ENCODE data around the gene ESM1.
"Not testable (repeated sequence)": the region's sequence is repeated elsewhere in the genome, so short reads cannot be mapped to it uniquely, and the experiment has no call there.

The ESM1 gene, protein sequence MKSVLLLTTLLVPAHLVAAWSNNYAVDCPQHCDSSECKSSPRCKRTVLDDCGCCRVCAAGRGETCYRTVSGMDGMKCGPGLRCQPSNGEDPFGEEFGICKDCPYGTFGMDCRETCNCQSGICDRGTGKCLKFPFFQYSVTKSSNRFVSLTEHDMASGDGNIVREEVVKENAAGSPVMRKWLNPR

DNA sequence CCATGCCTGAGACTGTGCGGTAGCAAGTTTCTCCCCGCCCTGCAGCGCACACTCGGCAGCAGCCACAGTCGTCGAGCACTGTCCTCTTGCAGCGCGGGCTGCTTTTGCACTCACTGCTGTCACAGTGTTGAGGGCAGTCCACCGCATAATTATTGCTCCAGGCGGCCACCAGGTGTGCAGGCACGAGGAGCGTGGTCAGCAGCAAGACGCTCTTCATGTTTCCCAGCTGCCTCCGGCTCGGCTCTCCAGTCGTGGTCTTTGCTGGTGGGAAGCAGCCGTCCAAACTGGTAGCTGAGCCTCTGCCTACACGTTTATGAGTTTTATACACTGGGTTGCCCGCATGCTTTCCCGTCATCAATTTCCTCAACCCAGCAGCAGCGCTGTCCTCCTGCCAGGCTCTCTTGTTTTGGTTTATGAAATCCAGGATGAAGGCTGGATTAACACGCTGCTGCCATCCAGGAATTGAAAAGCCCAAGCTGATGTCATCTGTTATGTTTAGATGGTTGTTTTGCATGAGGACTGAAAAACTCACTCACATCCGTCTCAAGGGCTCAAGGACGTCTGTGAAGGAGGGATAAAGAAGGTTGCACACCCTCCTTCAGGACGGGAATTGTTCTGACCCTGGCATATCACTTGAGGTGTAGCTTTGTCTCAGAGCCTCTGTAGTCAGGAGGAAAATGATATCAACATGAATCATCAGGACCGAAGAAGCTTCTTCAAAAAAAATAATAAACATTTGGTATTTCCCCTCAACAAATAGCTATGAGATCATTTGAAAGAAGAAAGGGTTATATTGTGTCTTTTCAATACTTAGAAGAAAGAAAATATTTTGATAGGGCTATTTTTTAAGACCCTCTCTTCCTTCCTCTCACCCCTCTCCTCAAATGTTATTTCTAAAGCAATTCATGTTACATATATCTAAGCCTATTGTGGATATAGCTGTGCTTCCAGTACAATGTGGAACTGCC, at the start of gene ESM1:
ESM1 (minus strand) TSS at position 293 of the 968 bp plus-strand sequence; CDS start at position 217, 76 bp downstream.
- peak; percentile 38 for DNase-seq

DNA sequence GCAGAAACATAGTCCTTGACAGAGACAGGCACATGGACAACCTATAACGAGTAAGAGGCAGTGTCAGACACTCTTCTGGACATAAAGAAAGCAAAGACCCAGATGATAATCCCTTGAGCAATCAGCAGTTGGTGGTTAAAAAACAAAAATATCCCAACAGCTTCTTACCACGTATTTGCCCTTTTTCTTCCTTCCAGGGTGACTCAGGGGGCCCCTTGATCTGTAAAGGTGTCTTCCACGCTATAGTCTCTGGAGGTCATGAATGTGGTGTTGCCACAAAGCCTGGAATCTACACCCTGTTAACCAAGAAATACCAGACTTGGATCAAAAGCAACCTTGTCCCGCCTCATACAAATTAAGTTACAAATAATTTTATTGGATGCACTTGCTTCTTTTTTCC, 48.2 kb upstream of the ESM1 start:
- no peak for DNase-seq

DNA sequence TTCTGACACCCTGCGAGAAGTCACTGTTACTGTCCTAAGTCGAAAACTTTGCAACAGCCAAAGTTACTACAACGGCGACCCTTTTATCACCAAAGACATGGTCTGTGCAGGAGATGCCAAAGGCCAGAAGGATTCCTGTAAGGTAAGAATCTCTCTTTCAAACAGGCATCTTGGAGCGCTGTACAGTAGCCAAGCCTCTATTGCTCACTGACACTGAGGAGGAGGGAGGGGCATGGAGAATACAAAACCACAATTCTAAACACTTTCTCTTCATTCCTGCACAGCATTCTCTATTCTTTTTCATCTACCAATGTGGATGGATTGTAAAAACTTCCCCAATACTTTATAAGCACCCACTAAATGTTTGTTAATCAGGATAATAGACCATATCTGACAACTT, 46.1 kb upstream of the ESM1 start:
- DNase-seq, result no peak

DNA sequence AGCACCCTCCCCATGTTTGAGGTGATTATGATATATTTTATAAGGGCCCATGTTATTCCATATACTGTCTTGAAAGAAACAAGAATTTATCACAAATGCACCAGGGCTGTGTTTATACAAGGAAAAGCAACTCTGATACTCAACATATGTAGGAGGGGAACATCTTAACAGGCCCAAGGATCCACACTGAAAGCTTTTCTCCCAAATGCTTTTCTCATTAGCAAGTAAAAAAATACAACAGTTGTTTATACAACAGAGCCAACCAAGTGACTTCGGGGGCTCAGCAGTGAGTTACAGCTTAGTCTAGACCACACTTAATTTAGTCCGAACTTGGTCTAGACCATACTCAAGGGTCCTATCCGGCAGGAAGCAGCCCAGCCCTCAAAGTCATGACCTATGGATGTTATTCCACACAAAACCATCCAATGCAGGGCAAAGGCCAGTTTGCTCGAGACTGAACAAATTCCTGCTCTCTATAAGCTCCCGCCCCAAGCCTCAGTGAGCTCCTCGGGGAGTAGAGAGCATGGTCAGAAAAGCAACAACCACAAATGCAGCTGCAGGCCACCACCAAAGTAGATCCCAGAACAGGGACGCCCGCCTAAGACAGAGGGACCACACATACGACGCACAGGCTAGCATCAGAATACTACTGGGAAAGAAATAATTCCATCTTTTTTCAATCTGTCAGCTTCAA, 45.4 kb upstream of the ESM1 start:
- no peak for DNase-seq

DNA sequence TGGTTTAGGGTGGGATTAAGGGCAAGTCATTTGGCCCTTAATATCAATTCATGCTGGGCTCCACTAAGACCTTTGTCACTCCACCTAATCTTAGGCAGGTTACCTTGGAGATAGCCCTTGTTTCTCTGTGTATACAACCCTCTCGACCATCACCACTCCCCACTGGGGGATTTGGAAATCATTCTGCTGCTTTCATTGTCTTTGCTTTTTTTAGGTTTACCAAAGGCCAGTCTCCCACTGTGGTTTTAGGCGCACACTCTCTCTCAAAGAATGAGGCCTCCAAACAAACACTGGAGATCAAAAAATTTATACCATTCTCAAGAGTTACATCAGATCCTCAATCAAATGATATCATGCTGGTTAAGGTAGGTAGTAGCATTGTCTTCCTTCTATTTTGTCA, 44.8 kb upstream of the ESM1 start:
- no peak for DNase-seq

DNA sequence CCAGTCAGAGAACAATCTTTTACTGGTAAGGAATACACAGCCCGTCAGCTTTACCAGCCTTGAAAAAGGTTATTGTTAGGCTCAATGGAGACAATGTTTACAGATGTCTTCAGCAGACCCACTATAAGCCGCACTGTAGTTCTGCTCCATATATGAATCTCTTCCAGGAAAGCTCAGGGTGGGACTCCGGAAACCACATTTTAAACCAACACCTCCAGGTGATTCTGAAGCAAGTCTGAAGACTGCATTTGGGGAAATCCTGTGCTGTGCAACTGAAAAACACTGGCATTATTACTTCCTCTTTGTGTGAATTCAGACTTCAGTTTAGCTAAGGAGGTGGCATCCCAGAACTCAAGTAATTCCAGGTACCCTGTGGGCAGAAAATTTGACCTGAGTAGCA, 42.2 kb upstream of the ESM1 start:
- DNase-seq, result no peak

DNA sequence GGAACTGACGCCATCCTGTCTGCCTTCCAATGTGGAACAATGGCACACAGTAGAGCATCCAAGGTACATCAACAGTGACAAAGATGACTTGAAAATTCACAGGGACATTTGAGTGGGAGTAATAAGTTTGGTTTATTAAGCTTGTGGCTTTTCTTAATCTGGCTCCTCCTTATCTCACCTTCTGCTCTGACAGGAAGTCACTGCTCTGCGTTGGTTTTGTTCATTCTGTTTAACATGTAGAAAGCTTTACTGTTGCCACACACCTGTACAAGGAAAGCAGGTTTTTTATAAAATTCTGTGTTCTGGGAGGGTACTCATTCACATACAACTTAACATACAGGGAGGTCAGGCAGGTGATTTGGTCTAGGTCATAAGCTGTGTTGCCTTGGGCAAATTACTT, 37.1 kb upstream of the ESM1 start:
- DNase-seq, result no peak

DNA sequence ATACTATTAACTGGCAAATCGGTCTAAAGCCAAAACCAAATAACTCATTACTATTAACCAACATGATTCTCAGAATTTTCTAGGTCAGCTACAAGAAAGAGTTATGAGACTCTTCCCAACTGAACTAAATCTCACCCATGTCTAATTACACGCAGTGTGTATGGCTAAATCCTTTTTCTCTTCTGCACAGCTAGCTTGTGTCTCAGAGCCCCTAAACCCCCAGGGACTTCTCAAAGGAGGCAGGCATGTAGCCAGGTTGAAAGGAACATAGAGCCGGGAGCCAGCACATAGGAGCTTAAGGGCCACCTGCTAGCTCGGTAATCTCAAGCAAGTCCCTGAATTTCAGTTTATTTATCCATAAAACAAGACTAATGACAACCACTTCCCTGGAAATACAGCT, 36.4 kb upstream of the ESM1 start:
- DNase-seq, result no peak

DNA sequence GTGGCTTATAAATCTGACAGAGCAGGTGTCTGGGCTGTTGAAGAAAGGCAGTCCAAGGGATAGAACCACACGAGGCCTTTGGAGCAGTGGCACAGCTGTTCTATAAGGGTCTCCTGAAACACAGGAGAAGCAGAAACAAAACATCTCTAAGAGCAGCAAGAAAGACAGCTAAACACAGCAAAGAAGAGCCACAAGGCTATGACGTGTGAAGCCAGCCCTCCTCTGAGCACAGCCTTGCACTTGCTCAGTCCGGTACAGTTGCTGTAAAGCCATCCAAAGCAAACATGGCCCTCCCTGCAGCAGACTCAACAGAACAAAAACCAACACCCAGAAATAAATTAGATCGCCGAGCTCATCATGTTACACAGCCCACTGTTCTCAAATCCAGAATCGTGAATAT, 36.0 kb upstream of the ESM1 start:
- no peak for DNase-seq

DNA sequence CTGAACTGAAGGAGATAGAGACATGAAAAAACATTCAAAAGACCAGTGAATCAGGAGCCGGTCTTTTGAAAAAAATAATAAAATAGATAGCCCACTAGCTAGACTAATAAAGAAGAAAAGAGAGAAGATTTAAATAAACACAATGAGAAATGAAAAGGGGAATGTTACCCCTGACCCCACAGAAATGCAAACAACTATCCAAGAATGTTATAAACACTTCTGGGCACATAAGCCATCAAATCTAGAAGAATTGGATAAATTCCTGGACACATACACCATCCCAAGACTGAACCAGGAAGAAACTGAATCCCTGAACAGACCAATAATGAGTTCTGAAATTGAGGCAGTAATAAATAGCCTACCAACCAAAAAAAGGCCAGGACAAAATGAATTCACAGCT, 24.8 kb upstream of the ESM1 start:
- not testable (repeated sequence) for DNase-seq

DNA sequence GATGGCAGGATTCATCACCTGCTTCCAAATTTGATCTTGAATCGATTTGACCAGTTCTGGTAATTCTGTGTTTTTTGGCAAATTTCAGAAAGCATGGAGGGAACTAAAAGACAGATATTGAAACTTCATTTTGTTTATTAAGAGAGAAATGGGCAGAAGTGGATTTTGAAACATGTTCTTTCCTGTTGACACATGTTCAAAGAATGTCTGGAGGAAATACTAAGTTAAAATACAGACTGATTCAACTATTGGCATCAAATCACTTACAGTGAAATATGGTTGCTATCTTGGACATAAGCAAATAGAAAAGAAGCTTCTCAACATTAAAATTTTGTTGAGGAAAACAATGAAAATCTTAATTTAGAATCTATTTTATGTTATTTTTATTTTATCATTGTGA, 19.3 kb upstream of the ESM1 start:
- DNase-seq, result peak; percentile 62

DNA sequence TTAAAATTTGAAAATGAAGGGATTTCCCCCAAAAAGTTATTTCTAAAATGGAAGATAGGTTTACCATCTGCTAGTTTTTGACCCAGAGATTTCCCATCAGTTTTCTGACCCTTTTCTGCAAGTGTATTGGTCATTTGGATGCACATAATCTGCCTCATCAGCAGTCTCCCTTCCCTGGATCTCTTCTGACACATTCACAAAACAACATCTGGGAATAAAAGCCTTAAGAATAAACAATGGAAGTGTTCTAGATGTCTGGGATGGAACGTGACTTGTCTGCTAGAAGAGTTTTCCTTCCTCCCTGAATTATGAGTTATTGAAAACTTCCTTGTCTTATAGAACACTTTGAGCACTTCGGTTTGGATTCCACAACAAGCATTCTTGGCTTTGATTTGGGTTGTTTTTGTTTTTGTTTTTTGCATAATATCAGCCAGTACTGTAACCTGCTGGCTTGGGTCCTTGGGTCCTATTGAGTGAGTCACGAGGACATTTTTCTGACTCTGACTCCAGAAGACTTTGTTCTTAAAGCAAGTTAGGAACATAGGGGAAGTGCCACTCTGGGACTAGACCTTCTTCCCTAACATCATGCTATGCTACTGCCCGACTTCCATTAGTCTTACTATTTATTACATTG, 18.2 kb upstream of the ESM1 start:
- no peak for DNase-seq

DNA sequence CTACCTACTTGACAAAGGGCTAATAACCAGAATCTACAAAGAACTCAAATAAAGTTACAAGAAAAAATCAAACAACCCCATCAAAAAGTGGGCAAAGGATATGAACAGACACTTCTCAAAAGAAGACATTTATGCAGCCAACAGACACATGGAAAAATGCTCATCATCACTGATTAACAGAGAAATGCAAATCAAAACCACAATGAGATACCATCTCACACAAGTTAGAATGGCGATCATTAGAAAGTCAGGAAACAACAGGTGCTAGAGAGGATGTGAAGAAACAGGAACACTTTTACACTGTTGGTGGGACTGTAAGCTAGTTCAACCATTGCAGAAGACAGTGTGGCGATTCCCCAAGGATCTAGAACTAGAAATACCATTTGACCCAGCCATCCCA, 16.8 kb upstream of the ESM1 start:
- not testable (repeated sequence) for DNase-seq

DNA sequence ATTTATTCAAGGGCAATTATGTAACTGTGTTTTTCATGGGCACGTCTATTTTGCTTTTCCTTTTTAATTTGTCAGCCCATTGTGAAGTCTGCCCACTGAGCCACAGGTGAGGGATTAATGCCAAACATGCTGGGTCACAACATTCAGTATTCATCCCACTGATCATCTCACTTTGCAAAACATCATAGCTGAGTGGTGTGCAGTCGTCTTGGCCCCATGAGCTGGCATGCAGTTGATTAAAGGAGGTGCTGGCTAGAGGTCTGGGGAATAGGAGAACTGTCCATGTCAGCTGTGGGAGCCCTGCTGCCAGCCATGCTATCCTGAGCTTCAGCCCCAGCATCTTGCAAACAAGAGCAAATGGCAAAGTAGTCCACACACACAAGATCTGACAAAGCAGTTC, 11.7 kb upstream of the ESM1 start:
- no peak for DNase-seq

DNA sequence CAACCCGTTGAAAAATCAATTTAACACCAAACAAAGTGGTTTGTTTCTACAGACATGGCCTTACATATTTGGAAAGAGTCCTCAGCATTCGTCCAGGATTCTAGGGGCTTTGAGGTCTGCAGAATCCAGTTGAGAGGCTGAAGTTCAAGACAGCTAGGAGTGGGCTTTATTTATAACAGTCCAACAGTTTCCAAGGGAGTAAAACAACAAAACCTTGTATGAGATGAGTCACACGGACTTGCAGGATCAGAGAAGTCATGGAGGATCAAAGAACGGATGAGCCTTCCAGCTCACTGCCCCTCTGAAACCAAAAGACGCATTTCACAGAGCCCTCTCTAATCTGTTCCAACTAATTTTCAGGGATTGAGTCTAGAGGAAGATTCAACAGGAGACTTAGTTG, 11.1 kb upstream of the ESM1 start:
- peak; percentile 35 for DNase-seq

DNA sequence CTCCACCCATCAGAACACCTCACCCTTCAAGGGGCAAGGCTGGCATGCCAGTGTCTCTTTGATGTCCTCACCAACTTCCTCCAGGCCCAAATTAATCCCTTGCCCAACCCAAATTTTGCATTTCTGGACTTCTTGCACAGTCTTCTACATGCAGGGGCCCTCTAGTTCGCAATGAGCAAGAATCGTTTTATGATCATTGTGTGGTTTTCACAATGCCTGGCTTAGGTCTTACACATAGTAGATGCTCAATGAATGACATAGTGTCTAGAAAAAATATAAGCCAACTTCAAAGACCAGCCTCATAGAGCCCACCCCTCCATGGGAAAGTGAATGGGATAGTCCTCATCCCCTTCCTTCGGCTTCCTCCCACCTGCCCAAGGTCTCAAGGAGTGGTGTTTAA, 9.8 kb upstream of the ESM1 start:
- no peak for DNase-seq

DNA sequence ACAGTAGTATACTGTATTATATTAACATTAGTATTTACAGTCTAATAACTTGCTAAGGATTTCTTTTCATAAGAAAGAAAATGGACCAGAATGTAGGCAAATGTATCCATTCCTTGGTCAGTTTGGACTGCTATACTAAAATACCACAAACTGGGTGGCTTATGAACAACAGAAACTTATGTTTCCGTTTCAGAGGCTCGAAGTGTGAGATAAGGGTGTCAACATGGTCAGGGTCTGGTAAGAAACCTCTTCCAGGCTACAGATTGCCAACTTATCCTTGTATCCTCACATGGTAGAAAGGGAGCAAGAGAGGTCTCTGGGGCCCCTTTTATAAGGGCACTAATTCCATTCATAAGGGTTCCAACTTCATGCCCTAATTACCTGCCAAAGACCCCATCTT, 9.2 kb upstream of the ESM1 start:
- DNase-seq, result no peak

DNA sequence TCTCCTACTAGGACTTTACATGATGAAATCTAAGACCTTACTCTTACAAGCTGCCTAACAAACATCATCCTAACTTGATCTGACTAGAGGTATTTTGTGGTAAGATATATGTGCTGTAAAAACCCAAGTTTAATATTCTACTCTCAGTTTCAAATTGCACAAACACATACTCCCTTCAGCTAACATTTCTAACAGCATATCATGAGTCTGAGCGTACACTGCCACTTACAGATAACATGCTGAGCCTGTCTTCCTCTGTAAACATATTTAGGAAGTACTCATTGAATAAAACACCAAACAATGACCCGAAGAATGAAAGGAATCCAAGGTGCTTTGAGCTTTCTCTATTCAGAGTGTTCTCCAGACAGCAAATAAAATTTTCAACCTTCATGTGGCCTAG, 7.9 kb upstream of the ESM1 start:
- peak; percentile 55 for DNase-seq

DNA sequence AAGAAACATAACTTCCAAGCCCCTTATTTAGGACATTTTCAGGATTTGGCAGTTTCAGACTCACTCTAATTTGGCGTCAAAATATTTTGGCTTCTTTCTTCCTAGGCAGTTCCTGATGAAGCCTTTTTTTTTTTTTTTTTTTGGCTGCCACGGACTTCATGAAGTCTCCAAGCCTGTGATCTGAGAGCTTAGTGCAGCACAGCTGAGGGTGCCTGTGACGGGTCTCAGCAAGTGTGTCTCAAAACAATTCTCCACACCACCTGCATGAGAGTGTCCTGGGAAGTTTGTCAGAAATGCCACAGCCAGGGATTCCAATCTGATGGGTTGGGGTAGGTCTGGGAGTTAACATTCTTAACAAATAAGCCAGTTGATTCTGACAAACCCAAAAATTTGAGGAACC, 6.0 kb upstream of the ESM1 start:
- DNase-seq, result peak; percentile 14

DNA sequence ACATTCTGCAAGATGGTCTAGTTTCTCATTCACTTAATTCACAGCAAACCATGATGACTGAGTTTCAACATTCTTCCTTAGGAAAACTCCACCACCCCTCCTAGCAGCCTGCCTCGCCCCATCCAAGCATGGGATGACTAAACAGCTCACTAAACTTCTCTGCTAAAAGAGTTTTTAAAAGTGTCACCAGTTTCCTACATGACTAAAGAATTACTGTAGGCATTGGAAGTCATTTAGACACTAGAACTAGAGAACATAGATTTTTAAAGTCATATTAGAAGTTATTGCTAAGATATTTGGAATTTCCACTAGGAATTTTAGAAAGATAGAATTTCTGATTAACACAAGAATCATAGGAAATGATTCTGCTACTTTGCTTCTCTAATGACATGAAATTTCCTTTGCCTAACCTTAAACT, 5.5 kb upstream of the ESM1 start:
- peak; percentile 84 for DNase-seq

DNA sequence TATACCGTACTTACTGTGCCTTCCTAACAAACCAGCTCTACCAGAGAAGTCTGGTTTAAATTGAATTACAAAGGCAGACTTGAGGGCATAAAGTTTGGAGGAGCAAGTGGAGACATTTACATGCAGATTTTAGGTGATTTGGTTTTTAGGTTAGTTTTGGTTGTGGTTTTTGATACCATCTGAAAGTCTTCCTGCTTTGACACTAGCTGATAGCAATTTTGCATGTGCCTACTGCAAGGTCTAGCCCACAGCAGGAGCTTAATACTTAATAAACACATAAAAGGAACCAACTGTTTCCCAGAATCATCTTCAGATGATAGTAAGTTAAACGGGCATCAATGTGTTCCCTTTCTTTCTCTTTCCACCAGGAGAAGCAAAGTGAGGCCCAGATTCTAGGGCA, 3.4 kb upstream of the ESM1 start:
- no peak for DNase-seq

DNA sequence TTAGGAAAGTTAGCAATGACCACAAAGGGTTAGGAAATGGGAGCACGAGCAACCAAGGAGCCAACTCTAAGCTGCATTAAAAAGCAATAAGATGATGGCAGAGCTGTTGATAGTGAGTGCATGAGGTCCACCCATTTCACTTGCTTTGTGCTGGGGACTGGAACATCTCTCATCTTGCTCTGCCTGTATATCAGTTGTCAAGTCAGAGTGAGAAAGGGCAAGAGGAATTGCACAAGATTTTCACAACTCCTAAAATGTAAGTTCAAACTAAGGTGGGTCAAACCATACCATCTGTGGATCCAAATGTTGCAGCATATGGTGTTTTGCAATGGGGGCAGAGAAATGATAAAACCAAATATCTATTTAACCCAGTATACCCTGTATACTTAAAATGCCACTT, 2.8 kb upstream of the ESM1 start:
- no peak for DNase-seq

DNA sequence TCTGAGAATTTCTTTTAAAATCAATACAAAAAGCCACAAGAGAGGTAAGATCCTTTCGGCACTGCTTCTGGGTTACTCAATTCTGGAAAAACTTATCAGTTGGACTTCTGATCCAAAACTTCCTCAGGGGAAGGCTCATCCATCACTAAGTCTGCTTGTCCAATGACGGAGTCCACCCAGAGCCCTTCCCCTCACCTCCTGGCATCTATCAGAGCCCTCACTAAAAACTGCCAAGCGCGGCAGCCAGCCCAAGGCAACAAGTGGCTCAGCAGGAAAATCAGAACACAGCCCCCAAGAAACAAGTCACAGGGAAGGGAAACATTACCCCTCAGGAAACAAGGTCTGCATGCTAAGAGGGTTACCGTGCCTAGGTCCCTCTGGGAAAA, 869 bp upstream of the ESM1 start:
- DNase-seq, result no peak

Measured in fibroblast of upper back skin (primary cell).